HG03342 (cell line): ENCODE measurements around the gene TERT.

ENCODE experiments used
- ATAC-seq: cut with Tn5 transposase; IDR thresholded peaks from one replicate; pipeline ENCODE4 v1.9.1; 2021; ENCODE audit warnings: mild to moderate bottlenecking, moderate library complexity; ENCODE audit not compliant: unreplicated experiment

Gene TERT

GRCh38 chr5:1222621-1223277 is 72.1 kb downstream of the TERT start:
- no peak for ATAC-seq

- no peak for ATAC-seq
Measured at GRCh38 chr5:1222147-1222546, 72.7 kb downstream of the TERT start.

- ATAC-seq, result no peak
Measured at GRCh38 chr5:1221721-1222120, 73.1 kb downstream of the TERT start.

GRCh38 chr5:1220831-1221230 is 74.0 kb downstream of the TERT start:
- ATAC-seq, result no peak

GRCh38 chr5:1220351-1220750 is 74.5 kb downstream of the TERT start:
- ATAC-seq, result no peak

- ATAC-seq, result no peak
Measured at GRCh38 chr5:1219768-1220100, 75.1 kb downstream of the TERT start.

- ATAC-seq, result no peak
Measured at GRCh38 chr5:1219098-1219767, 75.6 kb downstream of the TERT start.

- no peak for ATAC-seq
Measured at GRCh38 chr5:1218351-1219080, 76.4 kb downstream of the TERT start.

- ATAC-seq, result no peak
Measured at GRCh38 chr5:1217596-1218206, 77.2 kb downstream of the TERT start.

- no peak for ATAC-seq
Measured at GRCh38 chr5:1216918-1217295, 78.0 kb downstream of the TERT start.

GRCh38 chr5:1216211-1216917 is 78.5 kb downstream of the TERT start:
- no peak for ATAC-seq

- no peak for ATAC-seq
Measured at GRCh38 chr5:1215320-1216096, 79.4 kb downstream of the TERT start.

- no peak for ATAC-seq
Measured at GRCh38 chr5:1214936-1215220, 80.0 kb downstream of the TERT start.

GRCh38 chr5:1214163-1214935 is 80.5 kb downstream of the TERT start:
- no peak for ATAC-seq

- ATAC-seq, result no peak
Measured at GRCh38 chr5:1213508-1214162, 81.2 kb downstream of the TERT start.

- ATAC-seq, result no peak
Measured at GRCh38 chr5:1212881-1213280, 82.0 kb downstream of the TERT start.

- no peak for ATAC-seq
Measured at GRCh38 chr5:1212271-1212670, 82.6 kb downstream of the TERT start.

- no peak for ATAC-seq
Measured at GRCh38 chr5:1211701-1212100, 83.2 kb downstream of the TERT start.

- no peak for ATAC-seq
Measured at GRCh38 chr5:1210832-1211251, 84.0 kb downstream of the TERT start.
